ENCODE data around the gene ZNF101. TPM values are rescaled to one million over a fixed set of nuclear protein-coding genes. Genes with fewer than 3 reads are reported as not detected.
A peak's percentile ranks its signal among the peaks of the same experiment; 100 is the strongest.

The ZNF101 gene
- polyA plus RNA-seq (ENCODE audit: insufficient read length): 7.6 TPM

DNA sequence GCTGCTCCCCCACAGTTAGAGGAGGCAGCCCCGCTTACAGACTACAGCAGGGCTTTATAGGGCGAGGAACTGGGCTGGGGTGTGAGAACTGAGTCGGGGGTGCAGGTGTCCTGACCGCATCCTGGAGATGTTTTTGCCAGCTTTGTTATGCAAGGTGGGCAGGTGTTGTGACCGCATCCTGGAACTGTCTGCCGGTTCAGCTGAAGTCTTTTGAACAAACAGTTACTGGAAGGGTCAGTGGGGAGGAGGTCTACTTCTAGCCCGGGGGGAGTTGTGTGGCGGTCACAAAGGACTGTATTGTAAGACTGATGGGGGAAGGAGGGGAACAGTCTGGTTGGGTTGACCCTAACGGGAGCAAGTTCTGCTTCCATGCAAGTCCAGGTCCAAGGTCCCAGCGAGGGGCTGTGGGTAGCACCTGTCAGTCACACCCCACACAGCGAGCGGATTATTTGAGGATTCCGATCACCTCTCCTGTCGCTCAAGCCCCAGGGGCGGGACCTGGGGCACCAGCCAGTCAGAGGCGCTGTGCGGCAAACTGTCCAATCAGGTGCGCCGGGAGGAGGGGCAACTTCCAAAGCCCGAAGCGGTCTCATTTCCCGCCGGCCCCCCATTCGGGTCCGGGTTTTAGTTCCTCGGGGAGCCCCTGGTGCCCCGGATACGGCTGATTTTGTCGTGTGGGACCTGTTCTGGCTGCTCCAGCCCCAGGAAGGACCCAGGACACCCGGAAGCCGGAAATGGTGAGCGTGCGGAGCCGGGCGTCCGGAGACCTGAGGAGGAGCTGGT is at the start of gene ZNF101:
ZNF101 (plus strand) TSS at position 610 of the 783 bp plus-strand sequence; CDS start at position 735, 125 bp downstream.
- DNase-seq: peak; percentile 90

DNA sequence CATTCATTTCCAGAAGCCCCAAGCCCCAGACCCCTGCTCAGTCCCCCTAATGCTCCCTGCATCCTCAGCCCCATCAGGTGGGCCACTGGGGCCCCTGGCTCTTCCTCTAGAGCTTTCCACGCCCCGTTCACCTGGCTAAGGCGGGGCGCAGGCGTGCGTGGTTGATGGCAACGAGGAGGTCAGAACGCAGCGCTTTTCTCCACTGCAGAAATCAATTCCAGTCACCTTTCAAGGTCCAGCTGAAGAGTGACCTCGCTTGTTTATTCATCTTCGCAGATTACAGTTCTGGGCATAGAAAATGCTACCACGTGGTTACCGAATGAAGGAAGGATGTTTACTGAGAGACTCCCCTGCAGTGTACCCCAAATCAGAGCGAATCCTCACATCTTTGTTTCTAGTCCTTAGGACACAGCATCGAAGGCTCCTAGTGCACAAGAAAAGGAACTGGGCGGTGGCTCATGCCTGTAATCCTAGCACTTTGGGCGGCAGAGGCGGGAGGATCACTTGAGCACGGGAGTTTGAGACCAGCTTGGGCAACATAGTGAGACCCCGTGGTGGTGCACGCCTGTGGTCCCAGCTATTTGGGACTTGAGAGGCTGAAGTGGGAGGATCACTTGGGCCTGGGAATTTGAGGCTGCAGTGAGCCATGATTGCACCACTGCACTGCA is 49.3 kb upstream of the ZNF101 start:
- DNase-seq: no peak

GRCh38 chr19:19619849-19620210 is 48.8 kb upstream of the ZNF101 start:
- DNase-seq: no peak

- no peak for DNase-seq
Observed at GRCh38 chr19:19623383-19623782, 45.3 kb upstream of the ZNF101 start.

DNA sequence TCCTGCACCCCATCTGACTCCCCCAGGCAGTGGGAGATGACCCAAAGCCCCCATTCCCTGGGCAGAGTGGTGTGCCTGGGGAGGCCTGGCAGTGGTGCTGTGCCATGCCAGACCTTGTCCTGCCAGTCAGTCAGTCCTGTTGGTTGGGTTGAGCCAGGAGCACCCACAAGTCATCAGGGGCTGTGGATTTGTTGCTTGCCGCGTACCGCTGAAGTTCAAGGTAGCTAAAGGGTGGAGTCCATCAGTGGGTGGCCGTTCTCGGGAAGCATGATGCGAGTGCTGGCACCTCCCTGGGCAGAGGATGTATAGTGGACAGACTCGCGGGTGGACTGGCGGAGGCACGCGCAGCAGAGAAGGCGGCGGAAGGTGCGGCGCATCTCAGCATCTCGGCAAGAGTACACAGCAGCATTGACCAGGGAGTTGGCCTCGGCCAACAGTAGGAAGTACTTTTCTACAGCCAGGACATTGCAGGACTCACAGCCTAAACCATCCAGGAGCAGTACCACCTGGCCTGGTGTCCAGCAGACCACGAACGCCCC is 44.5 kb upstream of the ZNF101 start:
- DNase-seq: no peak

GRCh38 chr19:19626516-19627472 is 41.8 kb upstream of the ZNF101 start:
- DNase-seq: no peak

- DNase-seq: no peak
Observed at GRCh38 chr19:19627621-19628500, 40.8 kb upstream of the ZNF101 start, which contains the start of gene LPAR2. Gene LPAR2 (minus strand): TSS chr19:19628220. CDS start chr19:19627275, 945 bp downstream.

DNA sequence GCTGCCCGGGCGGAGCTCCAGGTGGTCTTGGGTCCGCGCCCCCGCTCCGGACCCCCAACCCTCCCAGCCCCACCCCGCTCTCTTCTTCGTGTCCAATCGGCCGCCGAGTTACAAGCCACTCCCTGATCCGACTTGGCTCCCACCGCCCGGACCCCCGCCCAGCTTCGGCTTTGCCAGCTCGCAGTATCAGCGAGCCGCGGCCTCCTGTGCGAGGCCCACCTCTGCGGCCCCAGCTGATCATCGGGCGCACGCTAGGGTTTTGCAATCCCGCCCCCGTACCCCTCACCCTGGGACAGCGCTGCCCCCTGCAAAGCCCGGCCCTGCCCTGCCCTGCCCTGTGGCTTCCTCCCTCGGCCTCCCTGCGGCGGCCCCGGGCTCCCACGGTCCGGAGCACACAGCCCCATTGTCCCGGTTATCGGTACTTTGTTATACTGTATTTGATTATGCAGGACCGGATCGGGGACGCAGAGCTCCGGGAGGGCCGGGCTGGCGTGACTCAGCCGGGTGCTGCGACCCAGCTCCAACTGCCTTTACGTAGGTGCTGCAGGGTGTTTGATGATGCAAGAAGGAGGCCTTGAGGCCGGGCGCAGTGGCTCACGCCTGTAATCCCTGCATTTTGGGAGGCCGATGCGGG is 40.0 kb upstream of the ZNF101 start:
- DNase-seq: no peak

DNA sequence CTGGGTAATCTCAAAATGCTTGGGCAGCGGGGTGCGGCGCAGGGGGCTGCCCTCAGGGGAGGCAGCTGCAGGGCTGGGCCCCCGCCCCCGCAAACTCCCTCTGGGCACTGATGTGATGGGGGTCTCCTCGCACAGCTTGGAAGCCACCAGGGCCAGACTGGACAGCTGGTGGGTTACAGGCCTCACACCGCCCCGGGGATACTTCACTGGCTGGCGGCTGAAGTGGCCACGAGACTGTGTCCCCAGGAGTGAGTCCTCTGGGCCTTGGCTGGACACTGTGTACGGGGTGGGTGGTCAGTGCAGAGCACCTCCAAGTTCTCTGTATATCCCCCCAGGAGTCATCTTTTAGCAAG is 38.6 kb upstream of the ZNF101 start:
- DNase-seq: no peak

- no peak for DNase-seq
Observed at GRCh38 chr19:19630426-19630825, 38.2 kb upstream of the ZNF101 start.

- DNase-seq: no peak
Observed at GRCh38 chr19:19631346-19631745, 37.3 kb upstream of the ZNF101 start.

GRCh38 chr19:19632661-19633060 is 36.0 kb upstream of the ZNF101 start:
- DNase-seq: no peak

GRCh38 chr19:19633711-19634515 is 34.7 kb upstream of the ZNF101 start:
- no peak for DNase-seq

- DNase-seq: no peak
Observed at GRCh38 chr19:19634516-19635312, 33.9 kb upstream of the ZNF101 start.

- no peak for DNase-seq
Observed at GRCh38 chr19:19635313-19635702, 33.3 kb upstream of the ZNF101 start.

- DNase-seq: no peak
Observed at GRCh38 chr19:19636573-19637185, 32.0 kb upstream of the ZNF101 start.

DNA sequence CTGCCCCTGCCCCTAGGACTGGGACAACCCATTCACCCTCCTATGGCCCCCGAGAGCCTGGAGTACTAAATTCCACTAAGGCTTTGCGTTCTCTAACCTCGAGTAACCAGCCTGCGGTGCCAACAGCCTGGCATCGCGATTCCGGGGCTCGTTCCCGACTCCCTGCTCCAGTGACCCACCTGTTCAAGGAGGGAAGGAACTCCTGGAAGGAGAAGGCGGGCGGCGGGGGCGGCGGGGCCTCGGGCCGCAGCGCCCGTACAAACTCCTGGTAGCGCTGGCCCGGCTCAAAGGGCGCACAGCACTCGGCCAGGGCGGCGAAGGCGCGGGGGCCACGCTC is 31.5 kb upstream of the ZNF101 start:
- no peak for DNase-seq

DNA sequence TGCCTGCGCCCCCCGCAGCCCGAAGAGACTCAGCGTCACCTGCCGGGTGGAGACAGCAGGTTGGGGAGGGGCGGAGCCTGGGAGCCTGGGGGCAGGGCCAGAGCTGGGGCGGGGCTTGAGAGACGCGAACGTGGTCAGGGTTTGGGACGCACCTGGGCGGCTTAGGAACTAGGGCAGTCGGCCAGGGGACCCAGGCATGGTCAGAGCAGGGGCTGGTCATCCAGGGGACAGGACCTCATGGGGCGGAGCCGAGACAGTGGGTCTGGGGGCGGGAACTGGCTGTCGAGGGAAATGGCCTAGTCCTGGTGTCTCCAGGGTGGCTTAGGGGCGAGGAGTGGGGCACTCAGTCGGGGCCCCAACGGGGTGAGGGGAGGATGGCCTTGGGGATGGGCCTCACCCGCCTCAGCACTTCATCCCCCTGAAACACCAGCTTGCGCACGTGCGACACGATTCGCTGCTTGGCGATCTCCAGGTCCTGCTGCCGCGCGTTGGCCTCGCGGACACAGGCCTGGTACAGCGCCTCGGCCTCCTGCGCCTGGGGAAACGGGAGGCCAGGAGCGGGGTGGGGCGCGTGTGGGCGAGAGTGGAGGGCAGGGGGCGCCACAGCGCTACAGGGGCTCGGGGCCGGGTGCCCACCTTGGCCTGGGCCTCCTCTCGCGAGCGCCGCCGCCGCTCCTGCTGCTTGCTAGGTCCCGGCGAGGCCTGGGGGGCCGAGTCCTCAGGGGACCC is 31.0 kb upstream of the ZNF101 start:
- DNase-seq: no peak

All from hindlimb muscle (tissue), 1 donor.